Measurements from ENCODE around the gene ZNF124.
"Not testable (repeated sequence)": the region's sequence is repeated elsewhere in the genome, so short reads cannot be mapped to it uniquely, and the experiment has no call there.

The ZNF124 gene

GRCh38 chr1:247171875-247172563 is at the start of gene ZNF124:
TSS of gene ZNF124 (minus strand) at chr1:247172020. CDS start at chr1:247171877, 143 bp downstream.
- not testable (repeated sequence) for H3K4me3 ChIP-seq; H3K9me3 ChIP-seq (ENCODE audit: low read depth, low read length); H3K27ac ChIP-seq; H3K9ac ChIP-seq (ENCODE audit: insufficient read length); DNase-seq (ENCODE audit: low read depth, low spot score)
- H3K36me3 ChIP-seq (ENCODE audit: insufficient read depth, low read length) = peaks cover 28% of the 10 kb centered on the region

GRCh38 chr1:247220280-247220679 is 48.5 kb upstream of the ZNF124 start:
- not testable (repeated sequence) for H3K9me3 ChIP-seq (ENCODE audit: low read depth, low read length); H3K9ac ChIP-seq (ENCODE audit: insufficient read length); H3K36me3 ChIP-seq (ENCODE audit: insufficient read depth, low read length); DNase-seq (ENCODE audit: low read depth, low spot score); H3K27ac ChIP-seq; H3K4me3 ChIP-seq

- no peak overlapping the region for H3K4me3 ChIP-seq
- H3K36me3 ChIP-seq (ENCODE audit: insufficient read depth, low read length) = no peaks in the 10 kb centered on the region
- DNase-seq (ENCODE audit: low read depth, low spot score) = no peak
- no peak for TF ChIP-seq EZH2 (IDR thresholded peaks at IDR 0.05)
- TF ChIP-seq POLR2AphosphoS5 (IDR thresholded peaks at IDR 0.05; ENCODE audit: borderline replicate concordance, low read depth, low read length) = no peak
- TF ChIP-seq FOXP2 (optimal IDR thresholded peaks at IDR 0.05; ENCODE audit: control extremely low read depth, extremely low read length, insufficient read depth) = no peak
- H3K9ac ChIP-seq (ENCODE audit: insufficient read length) = no peak overlapping the region
- H3K9me3 ChIP-seq (ENCODE audit: low read depth, low read length) = no peaks in the 10 kb centered on the region
- H3K27ac ChIP-seq = no peak overlapping the region
Observed at GRCh38 chr1:247218121-247218651, 46.4 kb upstream of the ZNF124 start.

- Histone ChIP-seq H3K9ac (ENCODE audit: insufficient read length) (no peak overlapping the region), H3K4me3 (no peak overlapping the region), H3K9me3 (ENCODE audit: low read depth, low read length) (no peaks in the 10 kb centered on the region), H3K36me3 (ENCODE audit: insufficient read depth, low read length) (no peaks in the 10 kb centered on the region), H3K27ac (no peak overlapping the region)
- no peak for DNase-seq (ENCODE audit: low read depth, low spot score)
- no peak for TF ChIP-seq FOXP2 (optimal IDR thresholded peaks at IDR 0.05; ENCODE audit: control extremely low read depth, extremely low read length, insufficient read depth)
- TF ChIP-seq POLR2AphosphoS5 (IDR thresholded peaks at IDR 0.05; ENCODE audit: borderline replicate concordance, low read depth, low read length) = no peak
- TF ChIP-seq EZH2 (IDR thresholded peaks at IDR 0.05) = no peak
Observed at GRCh38 chr1:247216261-247216660, 44.4 kb upstream of the ZNF124 start.

- no peak overlapping the region for H3K9ac ChIP-seq (ENCODE audit: insufficient read length)
Observed at GRCh38 chr1:247212627-247213617, 41.1 kb upstream of the ZNF124 start.

GRCh38 chr1:247212012-247212411 is 40.2 kb upstream of the ZNF124 start:
- H3K36me3 ChIP-seq (ENCODE audit: insufficient read depth, low read length) = no peaks in the 10 kb centered on the region
- TF ChIP-seq POLR2AphosphoS5 (IDR thresholded peaks at IDR 0.05; ENCODE audit: borderline replicate concordance, low read depth, low read length) = no peak
- TF ChIP-seq EZH2 (IDR thresholded peaks at IDR 0.05) = no peak
- no peak for TF ChIP-seq FOXP2 (optimal IDR thresholded peaks at IDR 0.05; ENCODE audit: control extremely low read depth, extremely low read length, insufficient read depth)
- H3K4me3 ChIP-seq = no peak overlapping the region
- no peak for DNase-seq (ENCODE audit: low read depth, low spot score)
- no peak overlapping the region for H3K27ac ChIP-seq
- H3K9ac ChIP-seq (ENCODE audit: insufficient read length) = no peak overlapping the region
- 0 out of 2 replicates have a peak, but pooled peaks cover 3% of the 10 kb centered on the region for H3K9me3 ChIP-seq (ENCODE audit: low read depth, low read length)

More at GRCh38 chr1:247212627-247213617, 41.1 kb upstream of the ZNF124 start:
- no peaks in the 10 kb centered on the region for H3K36me3 ChIP-seq (ENCODE audit: insufficient read depth, low read length)
- no peak for TF ChIP-seq EZH2 (IDR thresholded peaks at IDR 0.05)
- TF ChIP-seq FOXP2 (optimal IDR thresholded peaks at IDR 0.05; ENCODE audit: control extremely low read depth, extremely low read length, insufficient read depth) = no peak
- TF ChIP-seq POLR2AphosphoS5 (IDR thresholded peaks at IDR 0.05; ENCODE audit: borderline replicate concordance, low read depth, low read length) = no peak
- H3K4me3 ChIP-seq = no peak overlapping the region
- no peak for DNase-seq (ENCODE audit: low read depth, low spot score)
- no peaks in the 10 kb centered on the region for H3K9me3 ChIP-seq (ENCODE audit: low read depth, low read length)
- H3K27ac ChIP-seq = no peak overlapping the region

GRCh38 chr1:247211339-247211738 is 39.5 kb upstream of the ZNF124 start:
- Histone ChIP-seq H3K36me3 (ENCODE audit: insufficient read depth, low read length) (0 out of 2 replicates have a peak, but pooled peaks cover 2% of the 10 kb centered on the region), H3K9me3 (ENCODE audit: low read depth, low read length) (0 out of 2 replicates have a peak, but pooled peaks cover 3% of the 10 kb centered on the region), H3K4me3 (no peak overlapping the region; the same call in 1 of the 2 replicates), H3K9ac (ENCODE audit: insufficient read length) (no peak overlapping the region), H3K27ac (no peak overlapping the region)
- DNase-seq (ENCODE audit: low read depth, low spot score) = no peak
- TF ChIP-seq FOXP2 (optimal IDR thresholded peaks at IDR 0.05; ENCODE audit: control extremely low read depth, extremely low read length, insufficient read depth) (no peak), EZH2 (IDR thresholded peaks at IDR 0.05) (no peak), POLR2AphosphoS5 (IDR thresholded peaks at IDR 0.05; ENCODE audit: borderline replicate concordance, low read depth, low read length) (no peak)

- peak overlapping the region; percentile 87 for H3K4me3 ChIP-seq
- H3K9ac ChIP-seq (ENCODE audit: insufficient read length) = peak overlapping the region; percentile 73
- no peak for TF ChIP-seq EZH2 (IDR thresholded peaks at IDR 0.05)
- TF ChIP-seq POLR2AphosphoS5 (IDR thresholded peaks at IDR 0.05; ENCODE audit: borderline replicate concordance, low read depth, low read length) = peak; percentile 88
- H3K36me3 ChIP-seq (ENCODE audit: insufficient read depth, low read length) = peaks cover 8% of the 10 kb centered on the region; the same call in 1 of the 2 replicates
- no peak overlapping the region for H3K27ac ChIP-seq
- DNase-seq (ENCODE audit: low read depth, low spot score) = peak; percentile 32
- H3K9me3 ChIP-seq (ENCODE audit: low read depth, low read length) = 0 out of 2 replicates have a peak, but pooled peaks cover 3% of the 10 kb centered on the region
Observed at GRCh38 chr1:247210376-247211117, 38.7 kb upstream of the ZNF124 start.
